ENCODE results near the gene ZMYM3.

Gene ZMYM3

DNA sequence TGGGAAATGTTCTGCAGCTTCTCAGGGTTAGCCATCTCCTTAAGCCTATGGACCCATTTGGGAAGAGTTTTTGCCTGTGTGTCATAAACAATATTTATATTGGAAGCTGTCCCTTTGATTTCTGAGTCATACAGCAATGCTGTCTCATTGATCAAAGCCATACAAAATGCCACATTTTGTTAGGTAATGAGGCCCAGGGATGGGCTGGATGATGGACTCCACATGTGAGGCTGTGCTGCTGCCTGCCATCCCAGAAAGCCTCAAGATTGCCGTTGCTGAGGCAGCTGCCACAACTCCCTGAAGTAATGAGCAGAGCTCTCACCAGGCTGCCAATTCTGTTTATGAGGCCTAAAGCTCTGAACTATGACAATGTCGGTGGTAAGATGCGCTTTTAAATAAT lies 43.1 kb downstream of the ZMYM3 start:
- DNase-seq = no peak

DNA sequence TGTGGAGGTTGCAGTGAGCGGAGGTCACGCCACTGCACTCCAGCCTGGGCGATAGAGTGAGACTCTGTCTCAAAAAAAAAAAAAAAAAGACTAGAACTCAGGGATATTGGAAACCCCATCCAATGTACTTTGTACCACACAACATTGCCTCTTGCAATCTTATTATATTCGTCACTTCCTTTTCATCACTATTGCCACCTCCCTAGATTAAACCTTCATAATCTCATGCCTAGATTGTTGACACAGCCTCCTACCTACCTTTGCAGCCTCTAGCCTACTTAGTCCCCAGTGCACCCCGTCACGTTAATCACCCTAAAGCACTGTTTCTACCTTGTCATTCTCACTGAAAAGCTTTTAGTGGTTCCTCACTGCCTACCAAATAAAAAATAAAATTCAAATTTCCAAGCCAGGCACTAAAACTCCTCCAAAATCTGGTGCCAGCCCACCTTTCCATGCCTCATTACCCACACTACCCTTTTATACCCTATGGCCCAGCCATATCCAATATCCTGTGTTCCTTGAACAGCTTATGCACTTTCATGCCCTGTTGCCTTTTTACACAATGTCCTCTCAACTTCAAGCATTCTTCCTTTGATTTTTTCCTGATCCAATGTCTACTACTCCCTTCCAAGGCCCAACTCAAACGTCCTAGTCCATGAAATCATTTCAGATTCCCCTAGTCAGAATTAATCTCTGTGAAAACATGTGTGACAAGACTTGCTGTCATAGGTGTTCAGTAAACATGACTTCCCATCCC lies 54.5 kb downstream of the ZMYM3 start:
- no peak for DNase-seq

DNA sequence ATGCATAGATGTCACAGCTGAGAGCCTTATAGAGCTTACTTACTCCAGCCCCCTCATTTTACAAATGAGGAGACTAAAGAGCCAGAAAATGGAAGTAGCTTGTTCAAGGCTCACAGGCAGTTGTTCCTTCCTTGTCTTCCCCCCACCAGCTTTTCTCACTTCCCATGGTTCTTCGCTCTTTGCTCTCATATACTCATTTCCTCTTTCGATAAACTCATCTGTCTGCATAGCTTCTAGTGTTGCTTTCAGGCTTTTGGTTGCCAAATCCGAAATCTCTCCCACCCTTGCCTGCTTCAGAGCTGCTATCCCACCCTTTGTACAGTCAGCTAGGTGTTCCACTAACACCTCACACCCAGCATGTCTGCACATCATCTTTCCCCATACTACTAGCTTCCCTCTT lies 55.9 kb downstream of the ZMYM3 start:
- DNase-seq = no peak

DNA sequence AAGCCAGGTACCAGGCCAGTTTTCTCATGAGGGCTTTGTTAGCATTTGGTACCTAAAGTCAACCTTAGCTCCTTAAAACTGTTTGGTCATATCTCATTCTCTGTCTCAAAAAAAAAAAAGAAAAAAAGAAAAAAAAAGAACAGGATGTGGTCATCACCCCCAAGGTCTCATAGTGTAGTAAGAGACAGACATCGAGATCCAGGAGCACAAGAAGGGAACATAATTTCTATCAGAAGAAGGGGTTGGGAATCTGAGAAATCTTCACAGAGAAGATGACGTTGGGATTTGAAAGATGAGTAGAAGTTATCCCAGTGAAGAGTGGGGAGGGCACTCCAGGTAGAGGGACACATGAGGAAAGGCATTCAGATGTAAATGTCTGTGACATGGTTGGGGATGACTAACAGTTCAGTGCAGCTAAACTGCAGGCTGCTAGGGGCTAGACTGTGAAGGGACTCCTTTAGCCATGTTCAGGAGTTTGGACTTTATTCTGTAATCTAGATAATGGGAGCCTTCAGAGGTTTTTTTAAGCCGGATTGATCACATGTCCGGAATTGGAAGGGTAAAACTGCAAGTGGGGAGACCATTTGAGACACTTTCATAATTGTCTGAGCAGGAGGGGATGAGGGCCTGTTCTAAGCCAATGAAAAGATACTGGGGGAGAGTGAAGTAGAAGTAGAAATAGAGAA lies 57.8 kb downstream of the ZMYM3 start:
- no peak for DNase-seq

DNA sequence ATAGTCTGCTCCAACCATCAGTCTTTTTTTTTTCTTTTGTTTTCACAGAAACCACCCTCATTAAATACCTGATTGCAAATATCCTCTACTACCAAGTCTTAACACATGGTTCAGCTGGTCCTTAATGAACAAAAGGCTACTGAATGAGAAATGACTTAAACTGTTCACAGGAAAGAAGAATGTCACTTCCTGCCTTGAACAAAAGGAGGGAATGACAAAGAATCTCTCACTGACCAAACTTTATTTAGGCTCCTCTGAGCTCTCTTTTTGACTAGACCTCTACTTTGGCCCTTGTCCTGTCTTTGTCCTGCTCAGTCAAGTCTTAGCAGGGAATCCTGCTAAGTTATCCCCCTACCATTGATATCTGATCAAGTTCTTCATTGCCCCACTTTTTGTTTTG lies 62.7 kb downstream of the ZMYM3 start:
- DNase-seq = no peak
